Measurements from ENCODE around the gene DRD5.

DNA sequence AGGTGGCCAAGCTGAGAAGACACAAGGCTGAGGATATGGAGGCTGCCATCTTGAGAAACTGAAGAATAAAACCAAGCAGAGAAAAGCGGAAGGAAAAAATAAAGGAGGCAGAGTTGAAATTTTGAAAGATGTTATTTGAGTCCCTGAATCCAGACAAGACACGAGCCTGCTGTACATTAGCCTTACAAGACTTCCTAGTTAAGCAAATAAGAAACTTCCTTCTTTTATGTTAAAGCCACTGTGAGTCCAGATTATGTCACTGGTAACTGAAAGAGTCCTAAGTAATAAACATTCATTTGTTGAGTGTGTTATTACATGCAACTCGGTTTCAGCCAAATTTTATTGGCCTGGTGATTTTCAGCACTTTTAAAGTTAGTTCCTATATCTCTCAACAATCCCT, 30.4 kb downstream of the DRD5 start:
- TF ChIP-seq, protein P1, sequence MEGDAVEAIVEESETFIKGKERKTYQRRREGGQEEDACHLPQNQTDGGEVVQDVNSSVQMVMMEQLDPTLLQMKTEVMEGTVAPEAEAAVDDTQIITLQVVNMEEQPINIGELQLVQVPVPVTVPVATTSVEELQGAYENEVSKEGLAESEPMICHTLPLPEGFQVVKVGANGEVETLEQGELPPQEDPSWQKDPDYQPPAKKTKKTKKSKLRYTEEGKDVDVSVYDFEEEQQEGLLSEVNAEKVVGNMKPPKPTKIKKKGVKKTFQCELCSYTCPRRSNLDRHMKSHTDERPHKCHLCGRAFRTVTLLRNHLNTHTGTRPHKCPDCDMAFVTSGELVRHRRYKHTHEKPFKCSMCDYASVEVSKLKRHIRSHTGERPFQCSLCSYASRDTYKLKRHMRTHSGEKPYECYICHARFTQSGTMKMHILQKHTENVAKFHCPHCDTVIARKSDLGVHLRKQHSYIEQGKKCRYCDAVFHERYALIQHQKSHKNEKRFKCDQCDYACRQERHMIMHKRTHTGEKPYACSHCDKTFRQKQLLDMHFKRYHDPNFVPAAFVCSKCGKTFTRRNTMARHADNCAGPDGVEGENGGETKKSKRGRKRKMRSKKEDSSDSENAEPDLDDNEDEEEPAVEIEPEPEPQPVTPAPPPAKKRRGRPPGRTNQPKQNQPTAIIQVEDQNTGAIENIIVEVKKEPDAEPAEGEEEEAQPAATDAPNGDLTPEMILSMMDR (conservative IDR thresholded peaks at IDR 0.05), result no peak
- no peak for TF ChIP-seq ZFX (IDR thresholded peaks at IDR 0.05)

All from C4-2B (cell line).